ENCODE results near the gene RAI1. TPM values are rescaled to one million over a fixed set of nuclear protein-coding genes. Genes with fewer than 3 reads are reported as not detected.

Gene RAI1
- total and polyA plus RNA-seq, 2 of the 13 experiments (the other 11 are each of a cell fraction or from before 2014, with no cell fraction given): 3.4 to 5.2 TPM

- H3K4me1 ChIP-seq (ENCODE audit: insufficient read depth, low read length): peaks cover 61% of the 10 kb centered on the region
- no peak overlapping the region for H3K9ac ChIP-seq (ENCODE audit: insufficient read depth, low read depth, low read length)
- H3K4me3 ChIP-seq (replicated peaks in 1 of 3; ENCODE audit: insufficient read depth in 1 of 3, low read depth in 2 of 3, low read length in 3 of 3): no peak overlapping the region
- H3K36me3 ChIP-seq (replicated peaks in 1 of 2; ENCODE audit: control insufficient read depth in 1 of 2, insufficient read depth in 2 of 2, low read length in 2 of 2): peaks cover 58 to 80% of the 10 kb centered on the region in 2 experiments
- ChIA-PET POLR2A (interaction anchor here (1.0 to 1.9 kb wide), 3 partner anchors 11 to 18 kb away, joined by 3 to 4 read pairs (median 4); no protein-coding TSS in a partner anchor), CTCF (ENCODE audit: low intra/inter-chr PET ratio, low total read pairs) (no interaction called here)
- 77% methylated on average over 7 of the region's 12 CpGs for WGBS (ENCODE audit: low lambda C conversion rate)
- in situ Hi-C loops (cut with HindIII; ENCODE audit: extremely low pct_ligation_motif_present, low pct_unique_long_range_greater_than_20kb) (no loop called here), intact Hi-C loops (cut with micrococcal nuclease; ENCODE audit: unreplicated experiment) (no loop called here)
- peak; percentile 48 for ATAC-seq
- DNase-seq (ENCODE audit: low spot score): peak; percentile 78
- BruUV-seq (replicated peaks): no TSS peak
- H4K20me1 ChIP-seq (ENCODE audit: insufficient read depth, low read length): peaks cover 55% of the 10 kb centered on the region
- no peaks in the 10 kb centered on the region for H3K9me3 ChIP-seq (ENCODE audit: low read length)
- H3K27me3 ChIP-seq (ENCODE audit: control insufficient read depth in 1 of 2, insufficient read depth in 2 of 2, low read length in 2 of 2): no peaks in the 10 kb centered on the region
- H2AFZ ChIP-seq (ENCODE audit: low read length): no peak overlapping the region
- no peak for FAIRE-seq
- H3K79me2 ChIP-seq (ENCODE audit: insufficient read depth, low read length): peaks cover 41% of the 10 kb centered on the region
- no peak overlapping the region for H3K27ac ChIP-seq (ENCODE audit: extremely low read length, insufficient read depth, low read length)
- no peak overlapping the region for H3K4me2 ChIP-seq (ENCODE audit: low read depth, low read length)
- TF ChIP-seq ARID4A (CRISPR knock-in tag; IDR thresholded peaks at IDR 0.05; ENCODE audit: borderline replicate concordance): peak; percentile 27; the same call in 1 of the 2 replicates
- TF ChIP-seq GATA4 (IDR thresholded peaks at IDR 0.05; ENCODE audit: borderline replicate concordance, low read depth): no peak
- no peak for TF ChIP-seq SNAPC4 (CRISPR knock-in tag; IDR thresholded peaks at IDR 0.05)
- TF ChIP-seq TFDP2 (CRISPR knock-in tag; IDR thresholded peaks at IDR 0.05): no peak
- TF ChIP-seq IRF9 (CRISPR knock-in tag; IDR thresholded peaks at IDR 0.05; ENCODE audit: borderline replicate concordance): no peak
- 0 out of 2 replicates have a peak, but pooled peaks have one; percentile 13 for TF ChIP-seq ETV5 (CRISPR knock-in tag; IDR thresholded peaks at IDR 0.05; ENCODE audit: borderline replicate concordance)
- no peak for TF ChIP-seq LCORL (IDR thresholded peaks at IDR 0.05)
- peak; percentile 50; the same call in 1 of the 2 replicates for TF ChIP-seq LCORL (CRISPR knock-in tag; IDR thresholded peaks at IDR 0.05)
- no peak for TF ChIP-seq ZMYM2 (CRISPR knock-in tag; IDR thresholded peaks at IDR 0.05)
- TF ChIP-seq RBFOX2 (IDR thresholded peaks at IDR 0.05; ENCODE audit: low read depth, low read length): peak; percentile 36
- TF ChIP-seq CAMTA2 (CRISPR knock-in tag; IDR thresholded peaks at IDR 0.05; ENCODE audit: borderline replicate concordance): no peak
- TF ChIP-seq FOSL2 (CRISPR knock-in tag; IDR thresholded peaks at IDR 0.05): peak; percentile 97
- TF ChIP-seq TCF7L2 (IDR thresholded peaks at IDR 0.05; ENCODE audit: low read depth, low read length): no peak
Observed at GRCh38 chr17:17819561-17819995, 138.3 kb downstream of the RAI1 start.

Data from HepG2 (cell line).